Hindlimb muscle (tissue), 1 donor: ENCODE data around the gene FAM53B. TPM values are rescaled to one million over a fixed set of nuclear protein-coding genes. Genes with fewer than 3 reads are reported as not detected.

Experiments used
- DNase-seq: peaks from one replicate; pipeline ENCODE4 v3.0.0-alpha.2; 2013
- polyA plus RNA-seq: library from polyadenylated mRNA; unstranded; fragments of 120-200 nt; gene quantifications from one replicate; pipeline ENCODE4 v1.2.1, GENCODE V29; 2013; ENCODE audit not compliant: insufficient read length

FAM53B gene
- polyA plus RNA-seq, 1 donor = 27.8 TPM

DNA sequence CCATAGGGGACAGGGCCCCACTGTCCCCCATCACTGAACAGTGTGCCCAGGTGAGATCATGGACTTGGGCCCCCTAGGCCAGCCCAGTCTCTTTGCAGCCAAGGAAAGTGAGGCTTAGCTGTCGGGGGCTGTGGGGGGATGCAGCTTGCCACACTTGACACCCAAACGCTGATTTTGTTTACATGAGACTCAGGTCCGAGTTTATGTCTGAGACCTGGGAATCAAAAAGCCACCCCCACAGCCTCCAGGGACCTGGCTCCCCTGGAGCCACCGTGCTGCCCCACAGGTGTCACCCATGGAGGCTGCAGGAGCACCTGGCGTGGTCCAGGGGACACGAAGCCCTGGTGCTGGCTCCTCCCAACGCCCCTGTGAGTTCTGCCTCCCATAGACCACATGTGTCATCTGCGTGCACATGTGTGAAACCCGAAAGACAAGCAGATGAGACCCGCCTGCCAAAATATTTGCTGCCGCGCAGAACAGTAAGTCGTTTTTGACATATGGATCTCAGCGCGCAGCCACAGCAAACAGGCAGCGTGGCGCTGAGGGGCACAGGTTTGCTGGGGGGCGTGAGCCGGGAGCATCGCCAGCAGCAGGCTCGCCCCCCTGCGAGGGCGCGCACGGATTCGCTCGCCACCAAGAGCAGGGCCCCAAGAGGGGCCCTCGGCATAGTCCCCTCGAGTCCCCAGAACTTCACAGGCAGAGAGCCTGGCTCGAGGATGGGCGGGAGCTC is 170.3 kb downstream of the FAM53B start:
- DNase-seq = no peak

DNA sequence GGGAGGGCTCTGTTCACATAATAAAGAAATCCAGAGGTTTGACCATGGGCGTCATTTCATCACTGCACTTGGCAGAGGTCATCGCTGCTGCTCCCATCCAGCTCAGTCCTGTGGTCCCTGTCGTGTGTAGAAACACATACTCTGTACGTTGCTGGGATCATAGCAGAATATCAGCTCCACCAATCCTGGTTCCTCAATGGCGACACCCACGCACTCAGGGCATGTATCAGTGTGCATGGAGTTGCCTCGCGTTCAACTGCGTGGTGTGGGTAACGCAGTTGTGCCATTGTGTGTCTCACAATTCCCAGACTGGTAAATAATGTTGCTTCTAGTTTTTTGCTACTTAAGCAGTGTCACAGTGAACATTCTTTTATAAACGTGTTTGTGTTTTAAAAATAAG is 171.4 kb downstream of the FAM53B start:
- DNase-seq = no peak

DNA sequence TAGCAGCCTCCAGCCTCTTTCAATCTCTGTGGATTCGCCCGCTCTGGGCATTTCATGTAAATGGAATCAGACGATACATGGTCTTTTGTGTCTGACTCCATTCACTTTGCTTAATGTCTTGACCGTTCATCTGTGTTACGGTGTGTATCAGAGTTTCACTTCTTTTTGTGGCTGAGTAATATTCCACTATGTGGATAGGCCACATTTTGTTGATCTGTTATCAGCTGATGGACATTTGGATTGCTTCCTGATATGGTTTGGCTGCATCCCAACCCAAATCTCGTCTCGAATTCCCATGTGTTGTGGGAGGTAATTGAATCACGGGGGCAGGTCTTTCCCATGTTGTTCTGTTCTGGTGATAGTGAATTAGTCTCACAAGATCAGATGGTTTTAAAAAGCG is 173.5 kb downstream of the FAM53B start:
- no peak for DNase-seq

DNA sequence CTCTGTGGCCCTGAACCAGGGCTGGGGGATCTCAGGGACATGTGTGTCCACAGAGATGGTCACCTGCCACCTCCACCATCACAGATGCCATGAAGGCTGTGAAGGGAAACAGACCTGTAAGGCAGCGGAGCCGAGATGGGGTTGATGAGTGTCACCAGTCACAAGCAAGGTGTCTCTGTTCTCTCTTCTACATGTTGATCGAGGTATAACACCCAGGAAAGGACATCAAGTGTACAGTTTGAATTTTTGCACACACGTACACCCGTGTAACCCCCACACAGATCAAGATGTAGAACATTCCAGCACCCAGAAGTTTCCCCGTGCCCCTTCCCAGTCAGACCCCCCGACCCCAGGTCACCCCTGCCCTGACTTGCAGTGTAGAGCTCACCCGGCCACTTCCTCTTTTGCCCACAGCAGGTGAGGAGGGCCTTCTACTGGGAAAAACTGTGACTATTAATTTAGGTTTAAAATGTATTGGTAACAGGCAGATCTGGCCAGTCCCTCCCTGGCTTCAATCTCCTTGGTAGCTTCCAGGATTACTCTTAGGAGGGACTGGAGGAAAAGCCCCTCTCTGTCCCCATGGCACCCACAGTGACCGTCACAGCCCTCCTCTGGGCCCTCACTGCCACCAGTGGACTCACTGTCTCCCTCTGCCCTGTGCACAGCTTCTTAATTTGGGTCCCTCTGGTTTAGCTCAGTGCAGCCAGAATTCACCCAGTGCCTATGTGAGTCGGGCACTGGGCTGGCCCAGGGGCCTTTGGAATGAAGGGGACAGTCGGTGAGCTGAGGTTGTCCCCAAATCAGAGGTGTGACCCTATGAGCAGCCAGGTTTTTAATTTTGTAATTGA is 174.3 kb downstream of the FAM53B start:
- no peak for DNase-seq

Other genes starting within 250 kb of the FAM53B start
- gene EEF1AKMT2, start 47.5 kb upstream of the FAM53B start, polyA plus RNA-seq = 20.4 TPM
- gene ABRAXAS2, start 57.4 kb upstream of the FAM53B start, polyA plus RNA-seq = 16.3 TPM
- gene ZRANB1, start 197.7 kb upstream of the FAM53B start, polyA plus RNA-seq = 18.3 TPM